SK-N-DZ (cell line): ENCODE results near the gene LLGL2.

Experiments
- DNase-seq: peaks from one replicate; pipeline ENCODE4 v3.0.0-alpha.2; 2015; ENCODE audit warnings: low spot score

Gene LLGL2

DNA sequence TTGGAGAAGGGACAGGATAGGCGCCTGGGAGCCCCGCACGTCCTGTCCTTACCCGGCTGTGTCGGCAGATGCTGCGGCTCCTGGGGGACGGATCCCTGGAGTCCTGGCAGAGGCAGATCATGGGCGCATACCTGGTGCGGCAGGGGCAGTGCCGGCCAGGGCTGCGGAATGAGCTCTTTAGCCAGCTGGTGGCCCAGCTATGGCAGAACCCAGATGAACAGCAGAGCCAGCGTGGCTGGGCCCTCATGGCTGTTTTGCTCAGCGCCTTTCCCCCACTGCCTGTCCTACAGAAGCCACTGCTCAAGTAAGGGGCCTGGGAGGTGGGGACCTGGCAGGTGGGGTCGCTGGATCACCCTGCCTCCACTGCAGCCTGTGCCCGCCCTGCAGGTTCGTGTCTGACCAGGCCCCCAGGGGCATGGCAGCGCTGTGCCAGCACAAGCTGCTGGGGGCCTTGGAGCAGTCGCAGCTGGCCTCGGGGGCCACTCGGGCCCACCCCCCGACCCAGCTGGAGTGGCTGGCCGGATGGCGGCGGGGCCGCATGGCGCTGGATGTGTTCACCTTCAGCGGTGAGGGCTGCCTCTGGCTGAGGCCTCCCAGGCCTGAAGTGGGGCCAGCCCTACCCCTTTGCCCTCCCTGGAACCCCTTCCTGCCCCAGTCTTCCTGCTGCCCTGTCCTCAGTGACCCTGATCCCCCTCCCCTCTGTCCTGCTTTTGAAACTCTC, 87.6 kb downstream of the LLGL2 start:
- DNase-seq, result no peak

DNA sequence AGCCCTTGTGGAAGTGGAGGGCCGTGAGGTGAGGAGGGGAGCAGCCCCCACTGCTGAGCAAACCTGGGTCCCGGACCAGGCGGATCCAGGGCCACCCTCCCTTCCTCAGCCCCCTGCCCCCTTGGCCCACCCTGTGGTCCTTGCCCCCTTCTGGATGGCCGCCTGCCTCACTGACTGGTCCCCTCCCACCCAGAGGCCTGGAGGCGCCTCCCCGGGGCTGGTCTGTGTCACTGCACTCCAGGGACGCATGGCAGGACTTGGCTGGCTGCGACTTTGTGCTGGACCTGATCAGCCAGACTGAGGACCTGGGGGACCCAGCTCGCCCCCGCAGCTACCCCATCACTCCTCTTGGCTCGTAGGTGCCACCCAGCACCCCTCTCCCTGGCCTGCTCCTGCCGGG, 88.5 kb downstream of the LLGL2 start:
- no peak for DNase-seq

- DNase-seq, result no peak
Observed at GRCh38 chr17:75614556-75615270, 89.2 kb downstream of the LLGL2 start.

- peak; percentile 65 for DNase-seq
Observed at GRCh38 chr17:75615301-75615700, 89.8 kb downstream of the LLGL2 start.

- DNase-seq, result no peak
Observed at GRCh38 chr17:75616521-75617122, 91.1 kb downstream of the LLGL2 start.

- no peak for DNase-seq
Observed at GRCh38 chr17:75617218-75617617, 91.7 kb downstream of the LLGL2 start.

DNA sequence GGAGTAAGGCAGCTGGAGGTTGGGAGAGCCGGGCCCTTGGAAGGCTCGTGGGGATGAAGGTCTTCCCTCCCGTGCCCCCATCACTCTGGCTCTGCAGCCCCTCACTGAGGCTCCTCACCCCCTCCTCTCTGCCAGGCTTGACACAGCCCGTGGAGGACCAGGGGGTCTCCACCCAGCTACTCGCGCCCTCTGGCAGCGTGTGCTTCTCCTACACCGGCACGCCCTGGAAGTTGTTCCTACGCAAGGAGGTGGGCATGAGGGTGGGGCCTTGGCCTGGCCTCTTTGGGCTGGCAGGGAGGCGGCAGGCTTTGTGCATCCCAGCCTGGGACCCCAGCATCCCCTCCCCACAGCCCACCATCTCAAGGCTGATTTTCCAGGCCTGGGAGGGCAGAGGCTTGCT, 92.2 kb downstream of the LLGL2 start:
- DNase-seq, result no peak

- peak; percentile 82 for DNase-seq
Observed at GRCh38 chr17:75619506-75620431, 94.3 kb downstream of the LLGL2 start.

GRCh38 chr17:75621489-75621888, 96.0 kb downstream of the LLGL2 start:
- no peak for DNase-seq

GRCh38 chr17:75622076-75622475, 96.6 kb downstream of the LLGL2 start:
- no peak for DNase-seq

DNA sequence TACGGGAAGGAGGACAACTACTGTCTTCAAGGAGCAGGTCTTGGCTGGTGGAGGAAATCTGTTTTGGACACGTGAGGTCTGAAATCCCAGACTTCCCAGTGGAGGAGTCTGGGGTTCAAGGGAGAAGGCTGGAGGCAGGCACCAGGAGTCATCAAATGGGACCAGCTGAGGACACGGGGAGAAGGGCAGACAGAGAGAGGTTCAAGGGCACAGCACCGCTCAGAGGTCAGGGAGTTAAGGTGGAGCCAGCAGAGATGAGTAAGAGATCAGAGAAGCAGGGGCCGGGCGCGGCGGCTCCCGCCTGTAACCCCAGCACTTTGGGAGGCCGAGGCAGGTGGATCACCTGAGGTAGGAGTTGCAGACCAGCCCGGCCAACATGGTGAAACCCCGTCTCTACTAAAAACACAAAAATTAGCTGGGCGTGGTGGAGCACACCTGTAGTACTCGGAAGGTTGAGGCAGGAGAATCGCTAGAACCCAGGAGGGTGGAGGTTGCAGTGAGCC, 97.3 kb downstream of the LLGL2 start:
- DNase-seq, result no peak

DNA sequence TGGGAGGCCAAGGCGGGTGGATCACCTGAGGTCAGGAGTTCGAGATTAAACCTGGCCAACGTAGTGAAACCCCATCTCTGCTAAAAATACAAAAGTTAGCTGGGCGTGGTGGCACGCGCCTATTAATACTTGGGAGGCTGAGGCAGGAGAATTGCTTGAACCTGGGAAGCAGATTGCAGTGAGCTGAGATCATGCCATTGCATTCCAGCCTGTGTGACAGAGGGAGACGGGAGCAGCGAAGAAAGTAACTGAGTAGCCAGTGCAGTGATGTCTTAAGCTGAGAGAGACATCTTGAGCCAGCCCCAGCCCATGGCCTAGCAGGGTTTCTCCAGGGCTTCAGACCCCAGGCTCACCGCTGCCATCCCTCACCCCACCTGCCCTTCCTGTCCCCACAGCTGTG, 97.9 kb downstream of the LLGL2 start:
- no peak for DNase-seq

DNA sequence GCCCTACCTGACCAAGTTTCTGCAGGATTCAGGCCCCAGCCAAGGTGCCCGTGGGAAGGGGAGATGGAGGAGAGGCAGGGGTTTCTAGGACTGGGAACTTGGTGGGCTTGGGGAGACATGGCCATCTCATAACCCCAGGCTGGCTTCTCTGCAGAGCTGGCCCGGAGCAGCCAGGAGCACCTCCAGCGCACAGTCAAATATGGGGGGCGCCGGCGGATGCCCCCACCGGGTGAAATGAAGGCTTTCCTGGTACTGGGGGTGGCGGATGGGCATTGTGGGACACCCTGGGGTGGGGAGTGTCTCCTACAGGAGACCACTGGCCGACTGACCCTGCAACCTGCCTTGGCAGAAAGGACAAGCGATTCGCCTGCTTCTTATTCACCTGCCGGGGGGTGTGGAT, 98.5 kb downstream of the LLGL2 start:
- DNase-seq, result no peak
